GM19328 (cell line): ENCODE results near the gene TCERG1L.
"Not testable (repeated sequence)": the region's sequence is repeated elsewhere in the genome, so short reads cannot be mapped to it uniquely, and the experiment has no call there.

Source experiments
- ATAC-seq: cut with Tn5 transposase; IDR thresholded peaks from one replicate; pipeline ENCODE4 v1.9.1; 2021; ENCODE audit warnings: mild to moderate bottlenecking, moderate library complexity; ENCODE audit not compliant: unreplicated experiment

TCERG1L gene

DNA sequence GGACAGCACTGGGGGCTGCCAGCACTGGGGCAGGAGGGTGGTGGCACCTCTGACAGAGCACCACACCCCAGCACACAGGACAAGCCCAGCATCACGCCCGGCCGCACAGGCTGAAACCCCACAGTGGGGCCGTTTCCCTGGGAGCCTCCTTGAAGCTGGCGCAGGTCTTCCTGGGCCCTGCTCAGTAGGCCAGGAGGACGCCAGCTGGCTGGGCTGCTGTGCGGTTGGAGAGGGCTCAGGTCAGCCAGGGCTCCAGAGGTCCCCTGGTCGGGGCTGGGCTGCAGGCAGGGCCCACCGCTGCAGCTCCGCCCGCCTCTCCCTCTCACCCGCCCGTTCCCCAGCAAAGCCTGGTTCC, 137.3 kb downstream of the TCERG1L start:
- no peak for ATAC-seq

DNA sequence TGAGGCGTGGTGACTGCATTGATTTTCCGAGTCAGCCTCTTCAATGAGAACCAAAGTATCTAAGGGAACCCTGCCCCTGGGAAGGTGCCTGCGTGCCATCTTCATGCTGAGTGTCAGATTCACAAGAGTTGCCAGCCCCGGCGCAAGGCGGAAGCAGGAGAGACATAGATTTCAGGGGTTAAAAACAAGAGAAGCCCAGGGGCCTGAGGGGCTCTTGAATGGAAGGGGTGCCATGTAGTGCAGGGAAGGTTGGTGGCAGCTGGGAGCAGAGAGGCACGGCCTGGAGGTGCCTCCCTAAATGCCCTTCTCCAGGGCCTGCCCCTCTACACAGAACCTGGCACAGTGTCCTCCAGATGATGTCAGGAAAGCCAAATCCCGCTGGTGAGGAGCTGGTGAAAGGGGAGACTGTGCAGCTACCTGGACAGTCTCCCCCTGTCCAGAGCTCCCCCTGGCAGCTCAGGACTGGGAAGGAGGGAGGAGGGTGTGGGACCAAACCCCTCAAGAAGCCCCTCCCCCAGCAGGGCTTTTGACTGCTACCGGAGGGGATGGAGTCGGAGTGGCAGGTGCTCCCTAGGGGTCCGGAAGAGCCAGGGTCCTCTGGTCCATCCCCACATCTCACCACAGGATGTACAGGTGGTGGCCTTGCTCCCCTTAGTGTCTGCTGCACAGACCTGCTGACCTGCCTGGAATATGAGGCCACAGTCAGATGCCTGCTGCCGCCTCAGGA, 137.9 kb downstream of the TCERG1L start:
- ATAC-seq: no peak

DNA sequence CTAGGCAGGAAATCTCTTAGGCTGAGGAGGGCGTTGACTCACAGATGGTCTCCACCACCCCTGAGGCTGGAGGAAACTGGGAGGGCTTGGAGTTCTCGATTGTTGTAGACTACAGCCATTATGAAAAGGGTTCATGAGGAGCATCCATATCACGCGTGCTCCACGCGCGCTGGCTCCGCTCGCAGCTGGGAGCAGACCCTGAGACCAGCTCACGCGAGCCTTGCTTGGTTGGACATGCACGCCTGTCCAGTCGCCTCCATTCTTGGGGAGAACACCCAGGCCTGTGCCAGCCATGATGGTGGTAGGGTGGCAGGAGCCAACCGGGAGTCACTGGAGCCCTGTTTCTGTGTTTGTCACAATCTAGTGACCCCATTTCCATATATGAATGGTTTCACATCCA, 139.1 kb downstream of the TCERG1L start:
- no peak for ATAC-seq

DNA sequence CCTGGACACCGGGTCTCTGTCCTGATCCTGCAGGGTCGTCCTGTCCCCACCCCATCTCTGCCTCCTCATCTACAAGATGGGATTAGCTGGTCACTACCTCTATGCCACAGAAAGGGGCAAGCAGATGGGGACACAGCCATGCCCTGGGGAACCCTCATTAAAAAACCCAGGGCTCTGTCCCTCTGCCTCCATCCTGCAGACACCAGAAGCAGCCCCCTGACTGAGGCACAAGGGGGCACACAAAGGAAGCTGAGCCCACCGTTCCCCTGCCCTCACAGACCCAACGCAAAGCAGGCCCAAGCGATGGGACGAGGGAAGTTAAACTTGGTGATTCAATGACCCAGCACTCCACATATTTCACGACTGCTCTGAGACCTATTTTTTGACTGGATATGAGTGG, 142.4 kb downstream of the TCERG1L start:
- no peak for ATAC-seq

DNA sequence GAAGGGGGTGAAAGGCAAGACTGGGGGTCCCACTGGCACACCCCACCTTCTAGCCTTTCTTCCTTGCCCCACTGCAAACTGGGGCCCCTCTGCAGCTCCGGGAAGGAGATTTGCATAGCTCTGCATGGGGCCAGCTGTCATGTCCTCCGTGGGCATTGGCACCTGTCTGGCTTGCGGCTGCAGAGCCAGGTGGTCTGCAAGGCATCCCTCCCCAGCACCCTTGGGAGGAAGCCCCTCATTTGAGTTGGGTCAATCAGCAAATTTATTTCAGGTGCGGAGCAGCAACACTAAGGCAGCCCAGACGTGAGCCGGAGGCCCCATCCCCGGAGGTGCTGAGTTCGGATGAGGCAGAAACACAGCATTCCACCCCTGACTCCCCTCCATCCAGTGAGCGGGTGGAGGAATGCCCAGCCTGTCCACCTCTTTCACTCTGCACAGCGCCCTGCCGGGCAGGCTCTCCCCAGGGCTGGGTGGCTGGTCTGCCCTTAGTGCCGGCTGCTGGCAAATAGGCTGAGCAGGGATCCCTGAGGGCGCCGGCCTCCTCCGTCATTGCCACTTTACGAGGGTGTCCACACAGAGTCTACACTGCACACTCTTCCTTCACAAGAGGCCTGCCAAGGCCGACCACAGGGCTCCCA, 143.2 kb downstream of the TCERG1L start:
- no peak for ATAC-seq

DNA sequence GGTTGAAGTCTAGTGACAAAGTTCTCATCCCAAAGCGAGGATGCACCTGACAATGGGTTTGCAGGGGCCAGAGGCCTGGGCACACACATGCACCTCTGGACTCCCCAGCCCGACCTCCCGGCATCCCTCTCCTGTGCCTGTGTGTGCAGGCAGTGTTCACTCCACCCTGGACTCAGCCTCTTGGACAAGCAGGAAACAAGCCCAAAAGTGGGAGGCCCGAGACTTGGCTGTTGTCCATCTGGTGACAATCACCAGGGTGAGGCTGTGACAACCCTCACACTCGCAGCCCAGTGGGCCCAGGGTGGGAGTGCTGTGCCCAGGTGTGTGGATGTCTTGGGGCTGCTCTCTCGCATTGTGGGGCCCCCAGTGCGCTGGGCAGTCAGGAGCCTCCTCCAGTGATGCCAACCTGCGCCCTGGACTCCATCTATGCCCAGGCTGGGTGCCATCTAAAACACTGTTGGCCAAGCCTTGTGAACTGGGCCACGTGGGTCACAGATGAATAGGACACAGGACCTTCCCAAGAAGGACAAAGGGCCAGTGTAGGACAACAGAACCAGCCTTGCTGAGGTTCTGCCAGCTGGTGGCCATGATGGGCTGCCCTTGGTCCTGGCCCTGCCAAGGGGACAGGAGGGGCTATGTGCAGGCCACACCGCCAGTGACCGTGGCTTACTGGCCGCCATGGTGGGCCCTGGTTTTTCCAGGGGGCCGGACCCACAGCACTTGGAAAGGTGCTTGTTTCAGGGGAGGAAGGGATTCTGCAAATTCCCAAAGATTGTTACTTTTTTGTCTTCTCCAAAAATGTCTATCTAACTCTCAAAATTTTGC, 144.3 kb downstream of the TCERG1L start:
- ATAC-seq: no peak

DNA sequence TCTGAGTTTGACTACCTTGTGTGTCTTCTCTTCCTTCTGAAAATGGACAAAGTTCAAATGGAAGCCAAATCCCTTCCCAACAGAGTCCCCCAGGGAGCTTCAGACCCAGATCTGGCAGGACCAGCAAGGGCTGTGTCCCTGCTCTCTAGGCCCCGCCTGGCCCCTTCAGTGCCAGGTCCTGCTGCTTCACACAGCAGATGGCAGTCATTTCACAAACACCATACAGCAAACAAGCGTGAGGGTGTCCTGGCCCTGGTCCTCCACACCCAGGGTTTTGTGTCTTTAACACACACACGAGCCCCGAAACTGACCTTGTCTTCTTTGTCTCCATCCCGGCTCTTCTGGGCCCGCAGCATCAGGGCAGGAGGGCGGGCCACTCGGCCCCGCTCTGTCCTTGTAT, 145.0 kb downstream of the TCERG1L start:
- no peak for ATAC-seq

DNA sequence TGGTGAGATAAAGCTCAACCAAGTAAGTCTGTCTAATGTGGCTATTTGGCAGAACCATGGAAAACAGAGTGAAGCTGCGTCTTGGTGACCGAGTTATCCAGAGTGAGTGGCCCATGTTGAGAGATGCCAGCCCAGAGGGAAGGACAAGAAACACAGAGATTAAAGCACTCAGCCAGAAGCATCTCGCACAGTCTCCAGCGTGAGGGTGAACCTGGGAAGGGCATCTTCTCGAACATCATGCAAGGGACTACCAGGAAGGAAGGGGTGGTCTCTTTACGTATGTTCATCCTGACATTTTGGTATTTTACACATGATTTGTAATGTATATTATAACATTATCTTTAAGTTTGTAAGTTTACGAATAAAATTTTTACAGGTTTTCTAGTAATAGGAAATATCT, 146.4 kb downstream of the TCERG1L start:
- ATAC-seq: no peak

DNA sequence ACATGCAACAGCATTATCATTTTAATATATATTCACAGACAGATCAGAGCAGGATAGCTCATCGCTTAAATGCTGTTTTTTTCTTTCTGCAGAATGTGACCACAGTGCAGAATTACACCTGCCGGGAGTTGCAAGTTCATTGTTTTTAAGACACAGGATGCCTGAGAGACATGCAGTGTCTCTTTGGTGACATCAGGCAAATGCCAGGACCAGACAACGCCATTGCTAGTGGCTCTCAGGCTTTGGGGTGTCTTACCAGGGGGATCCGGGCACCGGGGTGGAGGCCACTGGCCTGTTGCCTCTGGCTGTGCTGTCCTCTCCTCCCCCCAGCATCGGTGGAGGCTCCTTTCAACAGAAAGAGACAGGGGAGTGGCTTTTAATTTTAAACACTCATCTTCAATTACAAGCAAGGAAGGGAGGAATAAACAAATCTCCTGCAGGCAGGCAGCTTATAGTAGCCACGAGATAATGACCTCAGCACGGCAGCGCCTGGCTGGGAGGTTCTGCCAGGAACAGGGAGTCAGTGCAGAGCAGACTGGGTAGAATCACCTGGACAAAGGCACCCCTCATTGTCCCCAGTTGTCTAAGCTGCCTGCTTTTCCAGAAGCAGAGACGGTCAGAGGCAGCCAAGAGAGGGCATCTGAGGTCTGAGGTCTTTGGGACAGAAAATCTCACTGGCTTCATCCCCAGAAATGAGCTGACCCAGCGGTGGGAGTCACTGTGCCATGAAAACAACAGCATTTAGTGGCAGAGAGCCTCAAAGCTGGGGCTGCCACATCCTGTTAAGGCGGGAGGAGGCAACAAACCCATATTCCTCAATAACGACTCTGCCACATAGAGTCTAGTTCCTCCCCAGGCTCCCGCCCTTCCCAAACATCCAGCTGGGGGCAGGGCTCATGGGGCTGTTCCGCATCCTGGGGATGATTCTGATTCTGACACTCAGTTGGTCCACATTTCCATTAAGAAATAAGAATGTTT, 148.4 kb downstream of the TCERG1L start:
- no peak for ATAC-seq

DNA sequence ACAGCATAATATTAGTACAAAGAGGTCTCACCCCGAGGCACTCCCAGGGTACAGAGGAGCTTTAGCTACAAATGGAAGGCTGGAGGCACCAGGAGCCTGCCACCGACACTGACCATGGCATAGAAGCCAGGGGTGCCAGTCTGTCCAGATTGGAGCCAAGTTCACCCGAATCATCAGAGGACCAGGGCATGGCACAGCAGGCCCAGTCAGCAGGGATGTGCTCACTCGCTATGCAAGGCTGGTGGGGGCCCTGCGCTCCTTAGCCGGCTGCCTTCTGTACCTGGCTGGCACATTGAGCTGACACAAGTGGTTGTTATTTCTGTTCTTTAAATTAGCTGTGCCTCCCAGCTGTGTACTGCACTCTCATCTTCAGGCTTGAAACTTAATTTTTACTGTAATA, 149.3 kb downstream of the TCERG1L start:
- ATAC-seq: no peak

DNA sequence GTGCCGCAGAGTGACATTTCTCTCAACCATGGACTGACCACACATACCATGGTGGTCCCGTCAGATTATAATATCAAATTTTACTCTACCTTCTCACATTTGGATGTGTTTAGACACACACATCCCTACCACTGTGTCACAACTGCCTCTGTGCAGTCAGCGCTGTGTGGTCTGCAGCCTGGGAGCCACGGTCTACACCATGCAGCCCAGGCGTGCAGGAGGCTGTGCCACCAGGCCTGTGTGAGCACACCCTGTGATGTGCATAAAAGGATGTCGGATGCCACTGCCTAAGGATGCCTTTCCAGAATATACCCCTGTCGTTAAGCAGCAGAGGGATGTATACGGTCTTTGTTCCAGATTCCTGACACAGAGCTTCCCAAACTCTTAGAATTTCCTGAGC, 150.4 kb downstream of the TCERG1L start:
- no peak for ATAC-seq

DNA sequence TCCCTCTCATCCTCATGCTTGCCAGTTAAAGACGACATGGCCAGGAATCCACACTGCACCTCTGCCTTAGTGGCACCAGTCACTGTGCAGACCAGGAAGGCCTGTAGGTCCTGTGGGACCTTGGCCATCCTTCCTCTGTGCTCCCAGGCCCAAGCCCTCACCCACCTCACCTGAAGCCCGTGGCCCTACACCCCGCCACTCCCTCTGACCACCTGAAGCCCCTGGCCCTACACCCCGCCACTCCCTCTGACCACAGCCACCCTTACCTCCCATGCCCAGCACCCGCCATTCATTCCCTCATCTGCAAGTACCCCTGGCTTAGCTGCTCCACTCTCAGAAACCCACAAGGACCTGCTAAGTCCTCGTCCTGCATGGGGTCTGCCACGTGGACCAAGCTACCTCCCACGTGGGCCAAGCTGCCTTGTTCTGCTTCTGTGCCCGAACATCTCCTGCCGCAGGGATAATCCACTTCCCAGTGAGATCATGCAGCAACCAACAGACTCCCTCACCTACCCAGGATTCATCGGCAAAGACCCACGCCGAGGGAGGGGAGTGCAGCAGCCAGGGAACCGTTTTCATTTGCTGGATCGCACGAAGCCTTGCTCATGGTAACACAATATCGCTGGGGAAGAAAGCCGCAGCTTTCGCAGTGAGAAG, 151.2 kb downstream of the TCERG1L start:
- no peak for ATAC-seq

DNA sequence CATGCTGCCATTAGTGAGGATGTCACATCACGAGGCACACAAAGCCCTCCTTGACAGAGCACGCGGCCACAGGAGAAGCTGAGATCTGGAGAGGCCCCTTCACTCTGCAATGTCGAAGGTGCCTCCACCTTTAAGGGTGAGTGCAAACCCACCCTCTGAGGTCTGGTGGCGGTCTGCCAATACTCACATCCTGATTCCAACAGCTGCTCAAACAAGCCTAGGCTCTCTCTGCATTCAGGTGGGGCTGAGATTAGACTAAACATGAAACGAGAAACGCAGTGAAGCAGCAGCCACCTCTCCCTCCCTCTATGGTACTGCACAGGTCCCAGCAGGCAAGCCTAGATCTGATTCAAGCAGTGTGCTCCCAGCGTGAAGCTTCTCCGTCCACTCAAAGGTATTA, 151.8 kb downstream of the TCERG1L start:
- ATAC-seq: no peak

DNA sequence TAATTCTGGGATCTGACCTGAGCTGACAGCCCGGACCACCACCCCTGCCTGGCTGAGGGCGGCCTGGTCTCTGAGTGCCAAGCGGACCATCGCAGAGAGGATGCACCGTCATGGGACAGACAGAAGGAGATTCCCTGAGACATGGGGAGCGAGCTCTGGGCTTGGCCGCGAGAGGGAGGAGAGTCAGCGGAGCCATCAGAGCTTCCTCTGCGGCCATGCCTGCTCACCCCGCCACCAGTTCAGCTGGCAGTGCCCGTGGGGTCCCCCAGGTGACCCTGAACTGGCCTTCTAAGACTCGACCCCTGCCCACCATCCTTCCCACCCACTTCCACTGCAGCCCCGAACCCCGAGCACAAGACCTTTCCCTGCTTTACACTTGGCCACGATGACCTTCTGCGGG, 152.8 kb downstream of the TCERG1L start:
- ATAC-seq: no peak

DNA sequence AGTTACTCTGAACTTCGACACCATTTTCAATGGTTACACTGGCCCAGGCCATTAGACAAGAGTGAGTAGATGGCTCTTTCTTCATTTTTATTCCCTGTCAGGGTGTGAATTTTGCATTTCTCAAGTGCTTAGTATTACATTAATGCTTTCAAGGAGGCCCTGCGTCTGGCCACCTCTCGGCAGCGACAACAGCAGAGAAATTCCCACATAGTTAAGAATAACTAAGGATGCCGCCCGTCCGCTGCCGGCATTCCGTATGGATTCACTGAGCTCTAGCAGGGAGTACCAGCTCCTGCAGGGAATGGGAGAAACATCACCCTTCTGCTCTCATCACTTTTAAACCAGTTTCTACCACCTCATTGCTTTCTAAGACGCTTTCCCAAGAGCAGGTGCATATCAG, 153.6 kb downstream of the TCERG1L start:
- ATAC-seq: no peak

DNA sequence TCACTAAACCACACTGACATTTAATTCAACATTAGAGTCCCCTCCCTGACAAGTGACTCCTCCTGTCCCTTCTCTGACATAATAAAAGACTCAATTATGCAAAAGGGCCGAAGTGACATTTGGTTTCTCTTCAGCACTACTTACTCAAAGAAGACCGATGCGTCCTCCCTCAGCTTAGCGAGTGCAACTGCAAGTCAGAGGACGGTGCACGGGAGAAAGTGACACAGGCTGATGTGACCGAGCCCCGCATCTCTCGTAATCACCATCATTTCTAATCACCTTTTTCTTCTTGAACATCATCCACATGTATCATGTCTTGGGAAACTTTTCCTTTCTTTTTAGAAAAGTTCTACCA, 155.7 kb downstream of the TCERG1L start:
- ATAC-seq: no peak

DNA sequence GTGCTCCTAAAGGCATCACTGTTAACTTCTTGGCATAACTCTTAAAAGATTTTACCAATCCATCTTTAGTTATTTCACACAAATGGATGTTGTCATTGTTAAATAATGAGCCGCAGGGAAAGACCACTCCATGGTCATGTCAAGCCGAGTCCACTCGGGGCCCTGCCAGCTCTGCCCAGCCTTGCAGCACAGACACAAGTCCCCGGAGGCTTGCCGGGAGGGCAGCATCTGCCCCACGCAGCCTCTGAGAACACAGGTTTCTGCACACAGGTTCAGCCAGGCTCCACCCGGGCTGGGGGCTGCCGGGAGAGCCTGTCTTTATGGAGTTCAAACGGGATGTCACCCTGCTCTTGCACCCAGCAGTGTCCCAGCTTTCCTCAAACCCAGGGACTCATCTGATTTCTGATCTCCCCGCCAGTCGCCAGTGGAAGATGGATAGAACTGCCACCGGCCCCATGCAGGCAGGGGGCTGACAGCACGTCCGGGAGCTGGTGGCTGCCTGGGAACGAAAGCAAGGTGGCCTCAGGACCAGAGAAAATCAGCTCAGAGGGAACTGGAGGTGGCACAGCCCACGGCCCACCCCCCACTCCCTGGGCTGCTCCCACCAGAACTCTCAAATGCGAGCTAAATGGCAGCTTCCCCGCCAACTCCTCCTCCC, 156.2 kb downstream of the TCERG1L start:
- ATAC-seq: no peak

DNA sequence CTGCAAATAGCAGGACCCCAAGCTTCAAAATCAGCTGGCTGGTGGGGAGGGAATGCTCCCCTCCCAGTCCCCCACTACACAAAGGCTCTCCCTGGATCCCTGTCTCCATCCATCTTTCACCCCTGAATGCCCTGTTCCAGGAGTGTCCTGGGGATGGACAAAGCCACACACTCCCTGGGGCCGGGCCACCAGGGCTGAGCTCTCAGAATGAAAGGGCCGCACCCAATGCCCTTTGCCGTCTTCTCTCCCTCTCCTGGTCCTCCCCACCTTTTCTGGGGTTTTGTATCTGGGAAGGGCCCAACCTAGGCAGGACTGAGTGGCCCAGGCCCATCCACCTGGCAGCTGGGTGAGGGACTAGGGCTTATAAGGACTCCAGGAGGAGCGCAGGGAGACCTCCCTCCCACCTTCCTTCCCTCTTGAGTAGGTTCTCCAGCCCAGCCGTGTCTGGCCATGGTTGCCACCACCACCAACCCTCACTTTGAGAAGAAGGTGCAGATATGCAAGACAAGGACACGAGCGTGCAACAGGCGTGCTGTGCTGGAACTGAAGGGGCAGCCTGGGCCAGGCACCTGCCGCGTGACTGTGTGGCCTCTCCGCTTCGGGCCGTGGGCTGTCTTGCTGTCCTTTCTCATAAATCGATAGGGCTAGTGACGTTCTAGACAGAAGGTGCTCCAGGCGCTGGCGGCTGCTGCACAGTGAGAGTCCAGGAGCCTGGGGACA, 157.1 kb downstream of the TCERG1L start:
- ATAC-seq: no peak

DNA sequence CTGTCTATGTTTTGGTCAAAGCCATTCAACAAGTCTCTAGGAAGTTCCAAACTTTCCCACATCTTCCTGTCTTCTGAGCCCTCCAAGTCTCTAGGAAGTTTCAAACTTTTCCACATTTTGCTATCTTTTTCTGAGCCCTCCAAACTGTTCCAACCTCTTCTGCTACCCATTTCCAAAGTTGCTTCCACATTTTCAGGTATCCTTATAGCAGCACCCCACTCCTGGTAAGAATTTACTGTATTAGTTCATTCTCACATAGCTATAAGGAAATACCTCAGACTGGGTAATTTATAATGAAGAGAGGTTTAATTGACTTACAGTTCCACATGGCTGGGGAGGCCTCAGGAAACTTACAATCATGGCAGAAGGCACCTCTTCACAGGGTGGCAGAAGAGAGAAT, 159.1 kb downstream of the TCERG1L start:
- ATAC-seq: not testable (repeated sequence)
